Osteocyte (in vitro differentiated cells): Measurements from ENCODE around the gene FOXO1. TPM values are rescaled to one million over a fixed set of nuclear protein-coding genes. Genes with fewer than 3 reads are reported as not detected.

Experiments
- DNase-seq: peaks from one replicate; pipeline ENCODE4 v3.0.0; 2021; ENCODE audit warnings: mixed read lengths; ENCODE audit not compliant: unreplicated experiment; ENCODE audit errors: extremely low spot score
- H3K27ac Mint-ChIP-seq: one replicate; pipeline ENCODE4 v1.8.0; 2021; ENCODE audit warnings: mild to moderate bottlenecking, mixed read lengths; ENCODE audit not compliant: unreplicated experiment
- H3K27me3 Mint-ChIP-seq: one replicate; pipeline ENCODE4 v1.8.0; 2021; ENCODE audit warnings: mixed read lengths; ENCODE audit not compliant: unreplicated experiment
- H3K36me3 Mint-ChIP-seq: one replicate; pipeline ENCODE4 v1.8.0; 2021; ENCODE audit warnings: mixed read lengths; ENCODE audit not compliant: unreplicated experiment
- H3K4me1 Mint-ChIP-seq: one replicate; pipeline ENCODE4 v1.8.0; 2021; ENCODE audit warnings: mixed read lengths; ENCODE audit not compliant: unreplicated experiment
- H3K4me3 Mint-ChIP-seq: one replicate; pipeline ENCODE4 v1.8.0; 2021; ENCODE audit warnings: mild to moderate bottlenecking, moderate library complexity, mixed read lengths; ENCODE audit not compliant: unreplicated experiment
- H3K9me3 Mint-ChIP-seq: one replicate; pipeline ENCODE4 v1.8.0; 2021; ENCODE audit warnings: mixed read lengths; ENCODE audit not compliant: unreplicated experiment
- total RNA-seq: library from RNA; stranded (reverse); gene quantifications from 2 replicates; pipeline ENCODE4 v1.2.1, GENCODE V29; 2021
- TF ChIP-seq, protein P1 (sequence below): fragments of 200-600 bp; sonication (generic); IDR thresholded peaks from 2 replicates; pipeline ENCODE4 v1.5.0; 2021; ENCODE audit warnings: antibody characterized with exemption, mild to moderate bottlenecking, moderate library complexity

Gene FOXO1
- total RNA-seq, 1 donor from 2014 or later: 10.0 TPM

DNA sequence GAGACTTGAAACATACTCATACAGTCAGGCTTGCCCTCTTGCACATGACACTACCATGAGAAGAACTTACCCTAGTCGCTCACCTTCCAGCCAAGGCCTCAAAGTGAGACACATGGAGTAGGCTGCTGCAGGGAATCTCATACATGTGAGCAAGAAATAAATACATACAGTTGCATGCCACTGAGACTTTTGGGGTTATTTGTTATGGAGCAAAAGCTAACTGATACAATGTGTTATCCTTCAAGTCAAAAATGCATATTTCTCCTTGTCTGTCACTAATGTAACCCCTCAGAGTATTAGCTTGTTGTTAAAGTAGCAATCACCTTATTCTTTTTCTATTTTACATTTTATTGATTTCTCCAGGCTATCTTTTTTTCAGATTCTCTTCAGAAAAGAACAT lies 58.1 kb downstream of the FOXO1 start:
- Mint-ChIP-seq H3K36me3 (no peaks in the 10 kb centered on the region), H3K27me3 (no peaks in the 10 kb centered on the region), H3K4me1 (peaks cover 9% of the 10 kb centered on the region), H3K27ac (no peak overlapping the region), H3K4me3 (no peak overlapping the region), H3K9me3 (peaks cover 3% of the 10 kb centered on the region)
- DNase-seq: no peak
- TF ChIP-seq, protein P1, sequence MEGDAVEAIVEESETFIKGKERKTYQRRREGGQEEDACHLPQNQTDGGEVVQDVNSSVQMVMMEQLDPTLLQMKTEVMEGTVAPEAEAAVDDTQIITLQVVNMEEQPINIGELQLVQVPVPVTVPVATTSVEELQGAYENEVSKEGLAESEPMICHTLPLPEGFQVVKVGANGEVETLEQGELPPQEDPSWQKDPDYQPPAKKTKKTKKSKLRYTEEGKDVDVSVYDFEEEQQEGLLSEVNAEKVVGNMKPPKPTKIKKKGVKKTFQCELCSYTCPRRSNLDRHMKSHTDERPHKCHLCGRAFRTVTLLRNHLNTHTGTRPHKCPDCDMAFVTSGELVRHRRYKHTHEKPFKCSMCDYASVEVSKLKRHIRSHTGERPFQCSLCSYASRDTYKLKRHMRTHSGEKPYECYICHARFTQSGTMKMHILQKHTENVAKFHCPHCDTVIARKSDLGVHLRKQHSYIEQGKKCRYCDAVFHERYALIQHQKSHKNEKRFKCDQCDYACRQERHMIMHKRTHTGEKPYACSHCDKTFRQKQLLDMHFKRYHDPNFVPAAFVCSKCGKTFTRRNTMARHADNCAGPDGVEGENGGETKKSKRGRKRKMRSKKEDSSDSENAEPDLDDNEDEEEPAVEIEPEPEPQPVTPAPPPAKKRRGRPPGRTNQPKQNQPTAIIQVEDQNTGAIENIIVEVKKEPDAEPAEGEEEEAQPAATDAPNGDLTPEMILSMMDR: no peak

DNA sequence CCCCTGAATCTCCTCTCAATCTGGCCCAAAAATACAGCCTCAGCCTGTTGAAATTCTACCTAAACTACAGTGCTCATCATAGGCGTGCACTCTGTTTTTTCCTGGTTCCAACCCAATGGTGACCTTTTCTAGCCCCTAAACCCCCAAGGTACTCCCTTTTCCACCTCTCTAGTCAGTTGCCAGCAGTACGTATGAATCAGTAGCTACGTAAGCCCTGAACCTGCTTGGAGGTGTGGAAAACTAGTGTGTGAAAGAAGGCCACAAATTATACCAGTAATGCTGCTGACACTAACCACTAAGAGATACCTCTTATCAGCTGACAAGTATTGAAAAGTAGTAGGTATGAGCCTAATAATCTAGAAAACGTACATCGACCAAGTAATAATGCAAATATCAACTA lies 60.9 kb downstream of the FOXO1 start:
- no peak for DNase-seq
- TF ChIP-seq, protein P1: no peak
- no peaks in the 10 kb centered on the region for H3K36me3 Mint-ChIP-seq
- no peak overlapping the region for H3K27ac Mint-ChIP-seq
- no peak overlapping the region for H3K4me3 Mint-ChIP-seq
- peaks cover 6% of the 10 kb centered on the region for H3K4me1 Mint-ChIP-seq
- H3K9me3 Mint-ChIP-seq: peaks cover 3% of the 10 kb centered on the region
- no peaks in the 10 kb centered on the region for H3K27me3 Mint-ChIP-seq

DNA sequence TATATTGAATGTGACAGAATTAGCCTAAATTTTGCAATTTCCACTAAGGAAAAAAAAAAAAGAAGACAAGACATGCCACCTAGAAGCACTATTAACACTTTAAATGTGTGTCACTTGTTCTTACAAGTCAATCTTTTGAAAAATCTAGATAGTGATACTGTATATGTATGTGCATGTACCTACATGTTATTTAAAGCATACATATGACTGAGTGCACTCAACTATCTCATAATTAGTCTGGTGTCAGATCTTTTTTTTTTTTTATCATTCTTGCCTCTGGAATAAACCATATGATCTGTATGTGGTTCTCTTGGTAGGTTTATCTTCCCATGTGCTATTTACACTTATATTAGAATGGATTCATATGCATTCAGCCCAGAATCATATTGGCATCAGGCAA lies 62.3 kb downstream of the FOXO1 start:
- no peaks in the 10 kb centered on the region for H3K27me3 Mint-ChIP-seq
- peaks cover under 1% of the 10 kb centered on the region for H3K4me1 Mint-ChIP-seq
- H3K36me3 Mint-ChIP-seq: no peaks in the 10 kb centered on the region
- H3K9me3 Mint-ChIP-seq: peaks cover 3% of the 10 kb centered on the region
- no peak for DNase-seq
- TF ChIP-seq, protein P1: no peak
- H3K4me3 Mint-ChIP-seq: no peak overlapping the region
- H3K27ac Mint-ChIP-seq: no peak overlapping the region

DNA sequence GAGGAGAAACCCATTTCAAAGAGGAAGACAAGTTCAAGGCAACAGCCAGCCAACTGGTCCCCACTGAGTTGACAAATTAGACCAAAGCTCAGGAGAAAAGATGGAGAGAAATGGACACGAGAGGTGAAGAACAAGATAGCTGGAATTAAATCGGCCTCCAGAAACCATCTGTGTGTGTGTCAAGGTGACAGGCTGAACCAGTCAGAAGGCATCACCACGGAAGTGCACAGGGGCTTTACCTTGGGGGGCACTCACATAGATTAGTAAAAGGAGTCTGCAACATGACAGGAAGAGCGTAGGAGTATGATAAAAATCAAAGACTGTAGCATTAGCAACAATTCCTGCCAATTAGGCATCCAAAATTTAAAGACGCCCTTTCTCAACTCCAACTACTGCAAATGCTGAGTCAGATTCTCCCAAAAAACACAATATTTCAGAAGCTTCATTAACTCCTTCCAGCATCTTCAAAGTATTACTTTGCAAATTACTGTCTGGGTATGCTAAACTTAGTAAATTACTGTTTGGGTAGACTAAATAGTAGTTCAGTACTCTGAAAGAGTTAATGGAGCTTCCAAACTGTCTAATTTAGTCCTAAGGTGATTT lies 66.2 kb downstream of the FOXO1 start:
- Mint-ChIP-seq H3K36me3 (no peaks in the 10 kb centered on the region), H3K4me3 (no peak overlapping the region), H3K4me1 (peaks cover 5% of the 10 kb centered on the region), H3K9me3 (no peaks in the 10 kb centered on the region), H3K27me3 (no peaks in the 10 kb centered on the region), H3K27ac (no peak overlapping the region)
- TF ChIP-seq, protein P1: no peak
- no peak for DNase-seq

DNA sequence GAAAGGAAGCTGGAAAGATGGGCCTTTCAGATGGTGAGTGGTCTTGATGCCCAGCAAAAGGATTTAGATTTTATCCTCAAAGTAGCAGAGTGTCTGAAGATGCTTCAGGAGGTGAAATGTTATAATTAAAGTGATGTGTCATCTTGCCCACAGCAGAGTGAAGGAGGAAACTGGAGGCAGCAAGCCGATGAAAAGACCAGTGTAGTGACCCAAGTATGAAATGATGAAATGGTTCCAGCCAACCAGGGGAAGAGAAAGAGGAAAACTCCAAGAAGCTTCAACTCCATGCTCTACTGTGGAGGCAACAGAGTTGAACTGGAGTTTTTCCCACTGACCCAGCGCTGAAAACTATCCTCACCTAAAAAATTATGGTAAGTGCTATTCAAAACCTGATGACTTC lies 66.7 kb downstream of the FOXO1 start:
- Mint-ChIP-seq H3K27me3 (no peaks in the 10 kb centered on the region), H3K4me1 (peaks cover 5% of the 10 kb centered on the region), H3K36me3 (no peaks in the 10 kb centered on the region), H3K9me3 (no peaks in the 10 kb centered on the region), H3K27ac (no peak overlapping the region), H3K4me3 (no peak overlapping the region)
- DNase-seq: no peak
- TF ChIP-seq, protein P1: no peak
